Right renal cortex interstitium (tissue), 3 donors: ENCODE measurements around the gene RTP2. TPM values are rescaled to one million over a fixed set of nuclear protein-coding genes. Genes with fewer than 3 reads are reported as not detected.

Experiments
- DNase-seq, 3 donors: peaks; one replicate each; pipeline ENCODE4 v3.0.0-alpha.2; 2013; ENCODE audit warnings: low read depth in 3 of 3, low spot score in 2 of 3
- polyA plus RNA-seq, 3 donors: library from polyadenylated mRNA; unstranded; fragments of 120-200 nt; gene quantifications; one replicate each; pipeline ENCODE4 v1.2.1, GENCODE V29; 2013; ENCODE audit not compliant: insufficient read length in 3 of 3

The RTP2 gene
- polyA plus RNA-seq, 3 donors: not detected

GRCh38 chr3:187677604-187678003 lies 24.8 kb downstream of the RTP2 start:
- no peak for DNase-seq

- DNase-seq: no peak
These were observed 29.3 kb downstream of the RTP2 start for GRCh38 chr3:187673012-187673411.

GRCh38 chr3:187669675-187670504 lies 32.5 kb downstream of the RTP2 start, which contains the start of gene SST:
TSS of gene SST (minus strand) at chr3:187670394. CDS start at chr3:187670291, 103 bp downstream.
- DNase-seq: peak; percentile 50 to 65 (median 63)

GRCh38 chr3:187667526-187667925 lies 34.8 kb downstream of the RTP2 start:
- no peak for DNase-seq

- no peak for DNase-seq
These were observed 36.5 kb downstream of the RTP2 start for GRCh38 chr3:187665764-187666402.

GRCh38 chr3:187665010-187665409 lies 37.3 kb downstream of the RTP2 start:
- DNase-seq: no peak

- no peak for DNase-seq
These were observed 39.4 kb downstream of the RTP2 start for GRCh38 chr3:187662848-187663409.

- no peak for DNase-seq
These were observed 41.1 kb downstream of the RTP2 start for GRCh38 chr3:187661267-187661666.

GRCh38 chr3:187651282-187651681 lies 51.1 kb downstream of the RTP2 start:
- no peak for DNase-seq

Other genes with a start within 250 kb of the RTP2 start
- under 1 TPM in 2 of 3 donors, not detected in 1; 0.26 TPM for gene SST, start 32.2 kb downstream of the RTP2 start, polyA plus RNA-seq
- 1 to 10 TPM; 7.2 to 9.4 (median 7.9) TPM for gene BCL6, start 42.9 kb upstream of the RTP2 start, polyA plus RNA-seq